Mesenchymal stem cell (in vitro differentiated cells and primary cell): Measurements from ENCODE around the gene HAUS3.
"Not testable (repeated sequence)": the region's sequence is repeated elsewhere in the genome, so short reads cannot be mapped to it uniquely, and the experiment has no call there.

ENCODE experiments used
- DNase-seq: peaks from one replicate; pipeline ENCODE4 v3.0.0-alpha.2; 2013
- H2AFZ ChIP-seq: one replicate; pipeline ENCODE4 v1.6.1; 2013; ENCODE audit warnings: low read depth, mild to moderate bottlenecking, control low read depth, inconsistent platforms, low read length, moderate library complexity
- H2AK5ac ChIP-seq: 2 replicates; pipeline ENCODE4 v1.6.1; 2013; ENCODE audit warnings: low read length, moderate library complexity, mild to moderate bottlenecking, inconsistent platforms; ENCODE audit not compliant: severe bottlenecking
- H2BK120ac ChIP-seq: one replicate; pipeline ENCODE4 v1.6.1; 2013; ENCODE audit warnings: low read depth, mild to moderate bottlenecking, inconsistent platforms, low read length, moderate library complexity
- H2BK12ac ChIP-seq, 2 experiments: one replicate each; pipeline ENCODE4 v1.6.1; 2013; ENCODE audit warnings: inconsistent platforms in 2 of 2, low read length in 2 of 2, mild to moderate bottlenecking in 2 of 2, moderate library complexity in 2 of 2, control low read depth in 1 of 2
- H2BK15ac ChIP-seq: one replicate; pipeline ENCODE4 v1.6.1; 2013; ENCODE audit warnings: mild to moderate bottlenecking, low read depth, inconsistent platforms; ENCODE audit not compliant: poor library complexity, severe bottlenecking
- H2BK5ac ChIP-seq: 2 replicates; pipeline ENCODE4 v1.6.1; 2013; ENCODE audit warnings: low read depth, mild to moderate bottlenecking, low read length, control low read depth, inconsistent platforms; ENCODE audit not compliant: poor library complexity, severe bottlenecking
- H3K14ac ChIP-seq, 2 experiments: one replicate each; pipeline ENCODE4 v1.6.1; 2013; ENCODE audit warnings: inconsistent platforms in 2 of 2, low read length in 2 of 2, control low read depth in 1 of 2, mild to moderate bottlenecking in 1 of 2, moderate library complexity in 1 of 2
- H3K18ac ChIP-seq, 2 experiments: one replicate each; pipeline ENCODE4 v1.6.1; 2013; ENCODE audit warnings: inconsistent platforms in 2 of 2, low read length in 2 of 2, control low read depth in 1 of 2, low read depth in 1 of 2, mild to moderate bottlenecking in 1 of 2
- H3K23ac ChIP-seq, 2 experiments: one replicate each; pipeline ENCODE4 v1.6.1; 2013; ENCODE audit warnings: inconsistent platforms in 2 of 2, low read length in 2 of 2, mild to moderate bottlenecking in 2 of 2, moderate library complexity in 2 of 2, control low read depth in 1 of 2
- H3K27ac ChIP-seq: 2 replicates; pipeline ENCODE4 v1.5.1; 2013; ENCODE audit warnings: mild to moderate bottlenecking, moderate library complexity, low read length, control low read depth, inconsistent platforms; ENCODE audit not compliant: poor library complexity, severe bottlenecking
- H3K27me3 ChIP-seq, 2 experiments: 2 replicates each; pipeline versions ENCODE4 v1.6.1 to v1.7.0; 2013; ENCODE audit warnings: low read length in 2 of 2, mild to moderate bottlenecking in 2 of 2, moderate library complexity in 2 of 2, control low read depth in 1 of 2, inconsistent platforms in 1 of 2; ENCODE audit not compliant: control insufficient read depth in 1 of 2, insufficient read depth in 1 of 2
- H3K36me3 ChIP-seq, 2 experiments: 2 replicates each; pipeline versions ENCODE4 v1.6.1 to v1.7.0; 2013; ENCODE audit warnings: low read length in 2 of 2, control low read depth in 1 of 2, inconsistent platforms in 1 of 2, low read depth in 1 of 2, mild to moderate bottlenecking in 1 of 2; ENCODE audit not compliant: insufficient read depth in 2 of 2, control insufficient read depth in 1 of 2
- H3K4ac ChIP-seq, 2 experiments: one replicate each; pipeline ENCODE4 v1.6.1; 2013; ENCODE audit warnings: inconsistent platforms in 2 of 2, low read length in 2 of 2, mild to moderate bottlenecking in 2 of 2, moderate library complexity in 2 of 2, control low read depth in 1 of 2, low read depth in 1 of 2
- H3K4me1 ChIP-seq: 2 replicates; pipeline ENCODE4 v1.6.1; 2013; ENCODE audit warnings: low read depth, low read length, control low read depth; ENCODE audit not compliant: control insufficient read depth, insufficient read depth
- H3K4me2 ChIP-seq: 2 replicates; pipeline ENCODE4 v1.6.1; 2013; ENCODE audit warnings: low read length, mild to moderate bottlenecking, inconsistent platforms; ENCODE audit not compliant: poor library complexity, severe bottlenecking
- H3K4me3 ChIP-seq, 2 experiments: 2 replicates each; pipeline versions ENCODE4 v1.5.1 to v1.7.0; 2013; ENCODE audit warnings: low read length in 2 of 2, mild to moderate bottlenecking in 2 of 2, control low read depth in 1 of 2, low read depth in 1 of 2; ENCODE audit not compliant: insufficient read depth in 1 of 2
- H3K79me1 ChIP-seq: replicated peaks from 2 replicates; pipeline ENCODE4 v1.6.1; 2013; ENCODE audit warnings: mild to moderate bottlenecking, control low read depth, low read length, inconsistent platforms; ENCODE audit not compliant: poor library complexity, severe bottlenecking
- H3K9ac ChIP-seq: 2 replicates; pipeline ENCODE4 v1.7.0; 2013; ENCODE audit warnings: mild to moderate bottlenecking, low read length, moderate library complexity
- H3K9me3 ChIP-seq: 2 replicates; pipeline ENCODE4 v1.7.0; 2013; ENCODE audit warnings: mild to moderate bottlenecking, low read length; ENCODE audit not compliant: control insufficient read depth
- H4K8ac ChIP-seq: one replicate; pipeline ENCODE4 v1.6.1; 2013; ENCODE audit warnings: inconsistent platforms, mild to moderate bottlenecking, low read length, moderate library complexity
- H4K91ac ChIP-seq: one replicate; pipeline ENCODE4 v1.6.1; 2013; ENCODE audit warnings: mild to moderate bottlenecking, low read length, inconsistent platforms
- WGBS: methylation state at CpG from one replicate; pipeline ENCODE4 v1.1.7; 2013; ENCODE audit warnings: mixed read lengths; 5-methylcytosine and 5-hydroxymethylcytosine counted together

Gene HAUS3

DNA sequence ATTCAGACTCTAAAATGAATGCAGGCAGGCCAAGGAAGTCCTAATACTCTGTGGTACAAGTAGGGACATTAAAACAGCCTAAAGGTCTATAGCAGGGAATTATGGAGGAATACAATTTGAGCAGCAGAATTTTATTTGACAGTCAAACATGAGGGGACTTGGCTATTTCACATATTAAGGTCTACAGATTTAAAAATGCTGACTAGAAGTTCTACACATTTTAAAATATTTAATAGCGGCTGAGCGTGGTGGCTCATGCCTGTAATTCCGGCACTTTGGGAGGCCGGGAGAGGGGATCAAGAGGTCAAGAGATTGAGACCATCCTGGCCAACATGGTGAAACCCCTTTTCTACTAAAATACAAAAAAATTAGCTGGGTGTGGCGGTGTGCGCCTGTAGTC lies 10.8 kb downstream of the HAUS3 start:
- H3K9ac ChIP-seq, result no peak overlapping the region
- H3K79me1 ChIP-seq, result peaks cover 6% of the 10 kb centered on the region
- peaks cover 5 to 37% of the 10 kb centered on the region in 2 experiments for H3K36me3 ChIP-seq
- H3K23ac ChIP-seq, result no peak overlapping the region
- no peak for DNase-seq
- H3K4ac ChIP-seq, result no peak overlapping the region
- H3K4me3 ChIP-seq, result no peak overlapping the region
- H3K14ac ChIP-seq, result no peak overlapping the region
- no peak overlapping the region for H2AFZ ChIP-seq
- no peaks in the 10 kb centered on the region for H3K27me3 ChIP-seq
- H3K27ac ChIP-seq, result no peak overlapping the region
- no peak overlapping the region for H2AK5ac ChIP-seq
- H3K4me2 ChIP-seq, result no peak overlapping the region
- H2BK120ac ChIP-seq, result no peak overlapping the region
- H2BK12ac ChIP-seq, result no peak overlapping the region
- H4K91ac ChIP-seq, result no peak overlapping the region
- no peak overlapping the region for H3K18ac ChIP-seq
- no peaks in the 10 kb centered on the region for H3K9me3 ChIP-seq
- H2BK15ac ChIP-seq, result no peak overlapping the region
- no peak overlapping the region for H2BK5ac ChIP-seq
- WGBS, result 100% methylated on average over 6 of the region's 6 CpGs
- no peak overlapping the region for H4K8ac ChIP-seq
- H3K4me1 ChIP-seq, result peaks cover 2% of the 10 kb centered on the region

DNA sequence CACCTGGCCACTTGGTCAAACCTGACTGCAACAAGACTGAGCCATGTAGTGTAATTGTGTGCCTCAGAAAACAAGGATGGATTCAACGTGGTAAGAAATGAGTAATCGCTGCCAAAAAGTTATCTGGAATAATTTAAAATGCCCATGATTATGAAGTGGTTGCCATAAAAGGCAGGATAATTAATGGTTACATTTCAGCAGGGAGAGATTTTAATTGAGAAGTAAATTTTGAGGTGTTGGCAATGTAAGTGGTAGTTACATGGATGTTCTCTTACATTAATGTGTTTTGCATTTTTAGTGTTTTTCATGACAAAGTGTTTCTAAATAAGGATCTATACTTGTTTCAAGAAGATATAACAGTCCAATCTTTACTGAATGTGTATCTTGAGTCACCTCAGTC lies 15.7 kb downstream of the HAUS3 start:
- Histone ChIP-seq H4K8ac (no peak overlapping the region), H2BK120ac (no peak overlapping the region), H3K27me3 (no peaks in the 10 kb centered on the region), H2AK5ac (no peak overlapping the region), H3K23ac (no peak overlapping the region), H3K27ac (no peak overlapping the region), H3K4me1 (peaks cover 1% of the 10 kb centered on the region), H2BK15ac (no peak overlapping the region), H3K4me2 (no peak overlapping the region), H3K79me1 (peaks cover 5% of the 10 kb centered on the region), H2BK5ac (no peak overlapping the region), H3K18ac (no peak overlapping the region), H3K4me3 (no peak overlapping the region), H4K91ac (no peak overlapping the region), H3K4ac (no peak overlapping the region), H3K36me3 (peaks cover 8 to 30% of the 10 kb centered on the region in 2 experiments), H3K14ac (no peak overlapping the region), H2AFZ (no peak overlapping the region), H3K9me3 (no peaks in the 10 kb centered on the region), H2BK12ac (no peak overlapping the region), H3K9ac (no peak overlapping the region)
- no peak for DNase-seq
- whole genome bisulfite sequencing, result 91% methylated on average over 2 of the region's 2 CpGs

DNA sequence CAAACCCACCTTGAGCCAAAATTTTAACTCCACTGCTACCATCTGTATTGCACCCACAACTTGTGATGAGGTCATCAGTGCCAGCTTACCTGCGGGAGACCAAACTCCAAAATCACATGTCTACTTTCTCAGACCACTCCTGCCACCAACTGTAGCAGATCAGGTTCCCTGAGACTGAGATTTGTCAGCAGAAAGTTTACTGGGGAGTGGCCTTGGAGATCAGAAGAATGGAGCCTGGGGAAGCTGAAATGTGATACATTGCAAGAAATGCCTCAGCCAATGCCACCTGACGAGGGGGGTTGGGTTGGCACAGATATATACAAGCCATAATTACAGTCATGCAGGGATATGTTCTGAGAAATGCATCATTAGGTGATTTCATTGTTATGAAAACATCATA lies 19.1 kb downstream of the HAUS3 start:
- no peak for DNase-seq
- H3K4me3 ChIP-seq, result no peak overlapping the region
- no peak overlapping the region for H2BK5ac ChIP-seq
- 100% methylated on average over 2 of the region's 2 CpGs for WGBS
- no peak overlapping the region for H3K4ac ChIP-seq
- H3K27me3 ChIP-seq, result no peaks in the 10 kb centered on the region
- peaks cover 5% of the 10 kb centered on the region for H3K4me1 ChIP-seq
- no peak overlapping the region for H4K8ac ChIP-seq
- no peak overlapping the region for H2BK12ac ChIP-seq
- H3K23ac ChIP-seq, result no peak overlapping the region
- H3K27ac ChIP-seq, result no peak overlapping the region
- H3K14ac ChIP-seq, result no peak overlapping the region
- H2BK120ac ChIP-seq, result no peak overlapping the region
- no peak overlapping the region for H3K9ac ChIP-seq
- peaks cover 5% of the 10 kb centered on the region for H3K79me1 ChIP-seq
- no peak overlapping the region for H2AK5ac ChIP-seq
- H3K4me2 ChIP-seq, result no peak overlapping the region
- H4K91ac ChIP-seq, result no peak overlapping the region
- H3K18ac ChIP-seq, result no peak overlapping the region
- no peak overlapping the region for H2AFZ ChIP-seq
- peaks cover 8 to 25% of the 10 kb centered on the region in 2 experiments for H3K36me3 ChIP-seq
- H2BK15ac ChIP-seq, result no peak overlapping the region
- H3K9me3 ChIP-seq, result no peaks in the 10 kb centered on the region

DNA sequence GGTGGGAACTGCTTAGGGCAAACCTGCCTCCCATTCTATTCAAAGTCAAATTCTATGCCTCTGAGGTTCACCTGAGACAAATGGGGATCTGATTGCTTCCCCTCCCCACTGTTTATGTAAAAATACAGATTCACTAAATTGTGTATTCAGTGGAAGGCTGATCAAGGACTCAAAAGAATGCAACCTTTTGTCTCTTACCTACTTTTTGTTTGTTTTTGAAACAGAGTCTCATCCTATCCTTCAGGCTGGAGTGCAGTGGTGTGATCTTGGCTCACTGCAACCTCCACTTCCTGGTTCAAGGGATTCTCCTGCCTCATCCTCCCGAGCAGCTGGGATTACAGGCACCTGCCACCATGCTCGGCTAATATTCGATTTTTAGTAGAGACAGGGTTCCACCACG lies 20.5 kb downstream of the HAUS3 start:
- H2BK5ac ChIP-seq, H3K27me3 ChIP-seq, H3K9ac ChIP-seq, H3K18ac ChIP-seq, H4K91ac ChIP-seq, H3K4me2 ChIP-seq, H3K4me3 ChIP-seq, H3K4ac ChIP-seq, H2BK15ac ChIP-seq, H3K9me3 ChIP-seq, H3K4me1 ChIP-seq, H3K23ac ChIP-seq, DNase-seq, H2BK12ac ChIP-seq, H4K8ac ChIP-seq, H2AFZ ChIP-seq, H2AK5ac ChIP-seq, H3K27ac ChIP-seq, H2BK120ac ChIP-seq, H3K79me1 ChIP-seq, H3K14ac ChIP-seq: not testable (repeated sequence)
- 61% methylated on average over 4 of the region's 4 CpGs for WGBS
- H3K36me3 ChIP-seq, result peaks cover 8 to 18% of the 10 kb centered on the region in 2 experiments
